DMS53 treated with DMSO at 0.1 percent for 48 hours (cell line): ENCODE results near the gene ATP6V1E1.

Source experiments
- DNase-seq: peaks from one replicate; lab custom pipeline; 2025; ENCODE audit not compliant: unreplicated experiment; lab: John Stamatoyannopoulos, UW

ATP6V1E1 gene

GRCh38 chr22:17634696-17635095 is 6.1 kb upstream of the ATP6V1E1 start:
- DNase-seq, result no peak

GRCh38 chr22:17633998-17634323 is 5.4 kb upstream of the ATP6V1E1 start:
- no peak for DNase-seq

- DNase-seq, result no peak
Measured at GRCh38 chr22:17633217-17633997, 4.9 kb upstream of the ATP6V1E1 start.

GRCh38 chr22:17631076-17631565 is 2.6 kb upstream of the ATP6V1E1 start:
- DNase-seq, result no peak

GRCh38 chr22:17629641-17630040 is 1.1 kb upstream of the ATP6V1E1 start:
- no peak for DNase-seq

- DNase-seq, result no peak
Measured at GRCh38 chr22:17629173-17629489, 582 bp upstream of the ATP6V1E1 start.

GRCh38 chr22:17627961-17628405 is 566 bp downstream of the ATP6V1E1 start:
- DNase-seq, result no peak

GRCh38 chr22:17613280-17613679 is 15.3 kb downstream of the ATP6V1E1 start:
- no peak for DNase-seq

GRCh38 chr22:17612057-17612456 is 16.5 kb downstream of the ATP6V1E1 start:
- no peak for DNase-seq

- no peak for DNase-seq
Measured at GRCh38 chr22:17607891-17608521, 20.5 kb downstream of the ATP6V1E1 start.

GRCh38 chr22:17606496-17606895 is 22.1 kb downstream of the ATP6V1E1 start:
- no peak for DNase-seq

- no peak for DNase-seq
Measured at GRCh38 chr22:17603668-17604067, 24.9 kb downstream of the ATP6V1E1 start.

GRCh38 chr22:17601031-17601430 is 27.5 kb downstream of the ATP6V1E1 start:
- no peak for DNase-seq

GRCh38 chr22:17598318-17598717 is 30.2 kb downstream of the ATP6V1E1 start:
- DNase-seq, result no peak

GRCh38 chr22:17597217-17597616 is 31.3 kb downstream of the ATP6V1E1 start:
- no peak for DNase-seq

- DNase-seq, result no peak
Measured at GRCh38 chr22:17596226-17596625, 32.3 kb downstream of the ATP6V1E1 start.

GRCh38 chr22:17592201-17592600 is 36.3 kb downstream of the ATP6V1E1 start:
- DNase-seq, result no peak

GRCh38 chr22:17590586-17590985 is 38.0 kb downstream of the ATP6V1E1 start:
- no peak for DNase-seq

GRCh38 chr22:17589810-17590375 is 38.7 kb downstream of the ATP6V1E1 start:
- no peak for DNase-seq

GRCh38 chr22:17588606-17589005 is 39.9 kb downstream of the ATP6V1E1 start:
- DNase-seq, result no peak

- no peak for DNase-seq
Measured at GRCh38 chr22:17587629-17588028, 40.9 kb downstream of the ATP6V1E1 start.

- no peak for DNase-seq
Measured at GRCh38 chr22:17586831-17587440, 41.6 kb downstream of the ATP6V1E1 start.
